WTC11 (cell line): ENCODE data around the gene TMEM255A. TPM values are rescaled to one million over a fixed set of nuclear protein-coding genes. Genes with fewer than 3 reads are reported as not detected.

Experiments
- ATAC-seq: fragments of 200-7000 bp; cut with Tn5 transposase; 2 replicates; pipeline ENCODE4 v1.10.0; 2021; ENCODE audit warnings: mild to moderate bottlenecking, moderate library complexity
- CTCF ChIA-PET: fragments of 300-600 bp; sonication (Branson Sonifier 250); formaldehyde crosslinking; loops from one replicate; lab custom pipeline; 2021; ENCODE audit warnings: antibody characterized with exemption; lab: Charles Lee
- POLR2A ChIA-PET: fragments of 350-600 bp; sonication (Branson Sonifier 250); formaldehyde crosslinking; loops from one replicate; lab custom pipeline; 2021; ENCODE audit warnings: antibody characterized with exemption; lab: Charles Lee
- DNase-seq: peaks from one replicate; pipeline ENCODE4 v3.0.0; 2021; ENCODE audit warnings: low spot score
- H3K27ac Mint-ChIP-seq: 2 replicates; pipeline ENCODE4 v1.8.0; 2021; ENCODE audit warnings: mixed read lengths
- H3K27me3 Mint-ChIP-seq: 2 replicates; pipeline ENCODE4 v1.8.0; 2021; ENCODE audit warnings: low read depth, mild to moderate bottlenecking, moderate library complexity, mixed read lengths
- H3K36me3 Mint-ChIP-seq: 2 replicates; pipeline ENCODE4 v1.8.0; 2021; ENCODE audit warnings: mixed read lengths
- H3K4me1 Mint-ChIP-seq: 2 replicates; pipeline ENCODE4 v1.8.0; 2022; ENCODE audit warnings: mixed read lengths
- H3K4me3 Mint-ChIP-seq: 2 replicates; pipeline ENCODE4 v1.8.0; 2021; ENCODE audit warnings: mild to moderate bottlenecking, moderate library complexity, mixed read lengths
- H3K9me3 Mint-ChIP-seq: 2 replicates; pipeline ENCODE4 v1.8.0; 2021; ENCODE audit warnings: mixed read lengths
- ARID4B ChIP-seq: sonication (generic); formaldehyde crosslinking; IDR thresholded peaks from 2 replicates; pipeline ENCODE4 v1.8.0; 2023; ENCODE audit warnings: missing genetic modification reagents, mild to moderate bottlenecking, borderline replicate concordance
- ZBTB43 ChIP-seq: sonication (generic); formaldehyde crosslinking; IDR thresholded peaks from 2 replicates; pipeline ENCODE4 v1.8.1; 2023; ENCODE audit warnings: mild to moderate bottlenecking, missing genetic modification reagents
- ZNF317 ChIP-seq: sonication (generic); formaldehyde crosslinking; IDR thresholded peaks from 2 replicates; pipeline ENCODE4 v1.8.1; 2023; ENCODE audit warnings: low read depth, mild to moderate bottlenecking, moderate library complexity, missing genetic modification reagents, borderline replicate concordance
- ZNF425 ChIP-seq: fragments of 250-450 bp; sonication (Bioruptor Pico); conservative IDR thresholded peaks from 2 replicates; pipeline ENCODE4 v1.9.0; 2021; ENCODE audit warnings: mild to moderate bottlenecking
- total RNA-seq: library from RNA; stranded (reverse); gene quantifications from 3 replicates; pipeline ENCODE4 v1.2.3, GENCODE V29; 2021
- TF ChIP-seq, protein P1 (sequence below): sonication (generic); formaldehyde crosslinking; IDR thresholded peaks from 2 replicates; pipeline ENCODE4 v1.8.0; 2023; ENCODE audit warnings: mild to moderate bottlenecking, missing genetic modification reagents
- TF ChIP-seq, protein P2 (sequence below): fragments of 250-450 bp; sonication (Bioruptor Pico); IDR thresholded peaks from 2 replicates; pipeline ENCODE4 v1.9.0; 2021; ENCODE audit warnings: mild to moderate bottlenecking
- TF ChIP-seq, protein P3 (sequence below): fragments of 250-450 bp; sonication (Bioruptor Pico); IDR thresholded peaks from 2 replicates; pipeline ENCODE4 v2.1.2; 2022; ENCODE audit warnings: mild to moderate bottlenecking, moderate library complexity
- TF ChIP-seq, protein P4 (sequence below): sonication (generic); formaldehyde crosslinking; IDR thresholded peaks from 2 replicates; pipeline ENCODE4 v1.8.0; 2022; ENCODE audit warnings: mild to moderate bottlenecking, missing genetic modification reagents

TMEM255A gene
- total RNA-seq, 1 experiment from 2014 or later = 0.61 TPM

GRCh38 chrX:120235284-120235683 lies 76.0 kb downstream of the TMEM255A start (continued):
- TF ChIP-seq ARID4B (CRISPR knock-in tag) (no peak), ZBTB43 (CRISPR knock-in tag) (no peak)

- Mint-ChIP-seq H3K27me3 (no peaks in the 10 kb centered on the region), H3K4me3 (no peak overlapping the region), H3K4me1 (peaks cover 33% of the 10 kb centered on the region), H3K27ac (peak overlapping the region; percentile 61; the same call in 1 of the 2 replicates), H3K36me3 (peaks cover 12% of the 10 kb centered on the region)
- DNase-seq (no peak), ATAC-seq (no peak; the same call in 1 of the 2 replicates)
- POLR2A ChIA-PET = interaction anchor here (1.0 kb wide), 1 partner anchor 23 kb away, joined by 3 read pairs; no protein-coding TSS in a partner anchor
- TF ChIP-seq, protein P1, sequence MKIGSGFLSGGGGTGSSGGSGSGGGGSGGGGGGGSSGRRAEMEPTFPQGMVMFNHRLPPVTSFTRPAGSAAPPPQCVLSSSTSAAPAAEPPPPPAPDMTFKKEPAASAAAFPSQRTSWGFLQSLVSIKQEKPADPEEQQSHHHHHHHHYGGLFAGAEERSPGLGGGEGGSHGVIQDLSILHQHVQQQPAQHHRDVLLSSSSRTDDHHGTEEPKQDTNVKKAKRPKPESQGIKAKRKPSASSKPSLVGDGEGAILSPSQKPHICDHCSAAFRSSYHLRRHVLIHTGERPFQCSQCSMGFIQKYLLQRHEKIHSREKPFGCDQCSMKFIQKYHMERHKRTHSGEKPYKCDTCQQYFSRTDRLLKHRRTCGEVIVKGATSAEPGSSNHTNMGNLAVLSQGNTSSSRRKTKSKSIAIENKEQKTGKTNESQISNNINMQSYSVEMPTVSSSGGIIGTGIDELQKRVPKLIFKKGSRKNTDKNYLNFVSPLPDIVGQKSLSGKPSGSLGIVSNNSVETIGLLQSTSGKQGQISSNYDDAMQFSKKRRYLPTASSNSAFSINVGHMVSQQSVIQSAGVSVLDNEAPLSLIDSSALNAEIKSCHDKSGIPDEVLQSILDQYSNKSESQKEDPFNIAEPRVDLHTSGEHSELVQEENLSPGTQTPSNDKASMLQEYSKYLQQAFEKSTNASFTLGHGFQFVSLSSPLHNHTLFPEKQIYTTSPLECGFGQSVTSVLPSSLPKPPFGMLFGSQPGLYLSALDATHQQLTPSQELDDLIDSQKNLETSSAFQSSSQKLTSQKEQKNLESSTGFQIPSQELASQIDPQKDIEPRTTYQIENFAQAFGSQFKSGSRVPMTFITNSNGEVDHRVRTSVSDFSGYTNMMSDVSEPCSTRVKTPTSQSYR (CRISPR knock-in tag) = no peak
- TF ChIP-seq, protein P2, sequence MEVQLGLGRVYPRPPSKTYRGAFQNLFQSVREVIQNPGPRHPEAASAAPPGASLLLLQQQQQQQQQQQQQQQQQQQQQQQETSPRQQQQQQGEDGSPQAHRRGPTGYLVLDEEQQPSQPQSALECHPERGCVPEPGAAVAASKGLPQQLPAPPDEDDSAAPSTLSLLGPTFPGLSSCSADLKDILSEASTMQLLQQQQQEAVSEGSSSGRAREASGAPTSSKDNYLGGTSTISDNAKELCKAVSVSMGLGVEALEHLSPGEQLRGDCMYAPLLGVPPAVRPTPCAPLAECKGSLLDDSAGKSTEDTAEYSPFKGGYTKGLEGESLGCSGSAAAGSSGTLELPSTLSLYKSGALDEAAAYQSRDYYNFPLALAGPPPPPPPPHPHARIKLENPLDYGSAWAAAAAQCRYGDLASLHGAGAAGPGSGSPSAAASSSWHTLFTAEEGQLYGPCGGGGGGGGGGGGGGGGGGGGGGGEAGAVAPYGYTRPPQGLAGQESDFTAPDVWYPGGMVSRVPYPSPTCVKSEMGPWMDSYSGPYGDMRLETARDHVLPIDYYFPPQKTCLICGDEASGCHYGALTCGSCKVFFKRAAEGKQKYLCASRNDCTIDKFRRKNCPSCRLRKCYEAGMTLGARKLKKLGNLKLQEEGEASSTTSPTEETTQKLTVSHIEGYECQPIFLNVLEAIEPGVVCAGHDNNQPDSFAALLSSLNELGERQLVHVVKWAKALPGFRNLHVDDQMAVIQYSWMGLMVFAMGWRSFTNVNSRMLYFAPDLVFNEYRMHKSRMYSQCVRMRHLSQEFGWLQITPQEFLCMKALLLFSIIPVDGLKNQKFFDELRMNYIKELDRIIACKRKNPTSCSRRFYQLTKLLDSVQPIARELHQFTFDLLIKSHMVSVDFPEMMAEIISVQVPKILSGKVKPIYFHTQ (CRISPR knock-in tag) = no peak
- TF ChIP-seq ZNF425 (CRISPR knock-in tag) = no peak
- TF ChIP-seq ZNF317 = no peak
- TF ChIP-seq, protein P3, sequence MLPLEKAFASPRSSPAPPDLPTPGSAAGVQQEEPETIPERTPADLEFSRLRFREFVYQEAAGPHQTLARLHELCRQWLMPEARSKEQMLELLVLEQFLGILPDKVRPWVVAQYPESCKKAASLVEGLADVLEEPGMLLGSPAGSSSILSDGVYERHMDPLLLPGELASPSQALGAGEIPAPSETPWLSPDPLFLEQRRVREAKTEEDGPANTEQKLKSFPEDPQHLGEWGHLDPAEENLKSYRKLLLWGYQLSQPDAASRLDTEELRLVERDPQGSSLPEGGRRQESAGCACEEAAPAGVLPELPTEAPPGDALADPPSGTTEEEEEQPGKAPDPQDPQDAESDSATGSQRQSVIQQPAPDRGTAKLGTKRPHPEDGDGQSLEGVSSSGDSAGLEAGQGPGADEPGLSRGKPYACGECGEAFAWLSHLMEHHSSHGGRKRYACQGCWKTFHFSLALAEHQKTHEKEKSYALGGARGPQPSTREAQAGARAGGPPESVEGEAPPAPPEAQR = no peak
- TF ChIP-seq ZBTB43 (CRISPR knock-in tag) = no peak
- TF ChIP-seq, protein P4, sequence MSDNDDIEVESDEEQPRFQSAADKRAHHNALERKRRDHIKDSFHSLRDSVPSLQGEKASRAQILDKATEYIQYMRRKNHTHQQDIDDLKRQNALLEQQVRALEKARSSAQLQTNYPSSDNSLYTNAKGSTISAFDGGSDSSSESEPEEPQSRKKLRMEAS = no peak
- TF ChIP-seq, all 79 proteins: peak for 0
- H3K9me3 Mint-ChIP-seq = peaks cover 7% of the 10 kb centered on the region; the same call in 1 of the 2 replicates
- CTCF ChIA-PET = interaction anchor here (1.1 to 3.2 kb wide), 4 partner anchors 14 to 192 kb away, joined by 3 to 16 read pairs (median 4); partner anchors contain the start of gene ZBTB33
Measured at GRCh38 chrX:120228187-120228908, 82.9 kb downstream of the TMEM255A start.
